ENCODE results near the gene DEFB119. TPM values are rescaled to one million over a fixed set of nuclear protein-coding genes. Genes with fewer than 3 reads are reported as not detected.
"Not testable (repeated sequence)": the region's sequence is repeated elsewhere in the genome, so short reads cannot be mapped to it uniquely, and the experiment has no call there.

DEFB119 gene
- total RNA-seq, 1 donor from 2014 or later = not detected

DNA sequence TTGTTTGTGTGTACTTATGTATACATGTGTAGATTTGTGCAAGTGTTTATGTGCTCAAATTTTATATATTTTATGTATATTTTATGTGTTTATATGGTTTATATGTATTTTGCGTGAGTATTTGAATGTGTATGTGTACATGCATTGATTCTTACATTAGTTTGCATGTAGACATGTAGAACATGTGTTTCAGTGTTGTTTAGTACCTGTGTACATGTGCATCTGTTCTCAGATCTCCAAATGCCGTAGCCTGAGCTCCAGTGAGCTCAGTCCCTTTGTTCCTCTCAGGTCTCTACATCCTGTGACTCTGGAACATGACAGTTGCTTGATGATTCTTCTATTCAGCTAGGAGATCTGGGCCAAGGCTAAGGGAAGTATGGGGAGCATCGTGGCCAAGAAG is 4.5 kb upstream of the DEFB119 start:
- no peak overlapping the region for H3K27ac Mint-ChIP-seq (ENCODE audit: unreplicated experiment)
- H3K4me3 Mint-ChIP-seq (ENCODE audit: unreplicated experiment) = no peak overlapping the region
- TF ChIP-seq CTCF (IDR thresholded peaks at IDR 0.05; ENCODE audit: unreplicated experiment) = no peak
- H3K27me3 Mint-ChIP-seq (ENCODE audit: unreplicated experiment) = peaks cover 10% of the 10 kb centered on the region
- peaks cover 8% of the 10 kb centered on the region for H3K36me3 Mint-ChIP-seq (ENCODE audit: low read depth, unreplicated experiment)
- H3K4me1 Mint-ChIP-seq (ENCODE audit: unreplicated experiment) = no peaks in the 10 kb centered on the region
- DNase-seq (ENCODE audit: low spot score) = no peak
- peaks cover 36% of the 10 kb centered on the region for H3K9me3 Mint-ChIP-seq (ENCODE audit: unreplicated experiment)

- no peak for DNase-seq (ENCODE audit: low spot score)
- no peak overlapping the region for H3K27ac Mint-ChIP-seq (ENCODE audit: unreplicated experiment)
- no peaks in the 10 kb centered on the region for H3K4me1 Mint-ChIP-seq (ENCODE audit: unreplicated experiment)
- peaks cover 22% of the 10 kb centered on the region for H3K36me3 Mint-ChIP-seq (ENCODE audit: low read depth, unreplicated experiment)
- peaks cover 15% of the 10 kb centered on the region for H3K27me3 Mint-ChIP-seq (ENCODE audit: unreplicated experiment)
- no peak overlapping the region for H3K4me3 Mint-ChIP-seq (ENCODE audit: unreplicated experiment)
- TF ChIP-seq CTCF (IDR thresholded peaks at IDR 0.05; ENCODE audit: unreplicated experiment) = no peak
- H3K9me3 Mint-ChIP-seq (ENCODE audit: unreplicated experiment) = peaks cover 56% of the 10 kb centered on the region
These were observed 2.4 kb upstream of the DEFB119 start for GRCh38 chr20:31392836-31393235.

DNA sequence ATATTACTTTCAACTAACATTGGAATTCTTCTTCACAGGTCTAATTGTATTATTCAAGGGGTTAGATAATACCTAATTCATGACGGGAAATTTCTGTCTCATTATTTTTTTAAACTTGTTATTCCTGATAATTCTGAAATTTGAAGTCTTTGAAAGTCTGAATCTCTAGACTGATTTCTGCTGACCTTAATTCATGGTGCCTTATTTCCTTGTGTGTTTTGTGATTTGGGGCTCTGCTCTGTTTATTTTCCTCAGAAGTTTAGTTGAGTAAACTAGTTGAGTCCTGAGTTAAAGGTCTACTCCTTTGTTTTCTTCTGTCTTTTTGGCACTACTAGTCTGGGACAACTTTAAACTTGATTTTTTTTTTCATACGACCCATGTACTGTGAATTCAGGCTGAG is 16.0 kb downstream of the DEFB119 start:
- Mint-ChIP-seq H3K9me3 (ENCODE audit: unreplicated experiment) (peaks cover 36% of the 10 kb centered on the region), H3K4me3 (ENCODE audit: unreplicated experiment) (no peak overlapping the region)

DNA sequence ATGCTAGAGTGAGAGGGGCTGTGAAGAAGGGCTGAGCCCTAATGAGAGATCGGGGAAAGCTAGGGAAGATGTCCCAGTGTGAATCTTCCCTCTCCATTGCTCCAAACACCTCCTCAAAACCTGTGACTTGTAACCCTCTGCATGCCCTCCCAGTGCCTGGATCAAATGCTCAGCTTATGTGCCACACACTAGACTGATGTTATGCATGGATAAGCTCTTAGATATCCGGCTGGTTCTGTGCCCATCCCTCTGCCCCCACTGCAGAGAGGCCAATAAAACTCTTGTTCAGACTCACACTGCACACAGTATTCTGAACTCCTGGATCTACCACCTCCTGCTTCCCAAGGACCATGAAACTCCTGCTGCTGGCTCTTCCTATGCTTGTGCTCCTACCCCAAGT is 22.1 kb downstream of the DEFB119 start, which contains the start of gene DEFB118:
DEFB118 (plus strand) TSS at position 301 of the 400 bp plus-strand sequence; CDS start at position 351, 50 bp downstream.
- TF ChIP-seq CTCF (IDR thresholded peaks at IDR 0.05; ENCODE audit: unreplicated experiment) = no peak
- Mint-ChIP-seq H3K4me1 (ENCODE audit: unreplicated experiment) (no peaks in the 10 kb centered on the region), H3K36me3 (ENCODE audit: low read depth, unreplicated experiment) (peaks cover 18% of the 10 kb centered on the region), H3K27me3 (ENCODE audit: unreplicated experiment) (no peaks in the 10 kb centered on the region), H3K4me3 (ENCODE audit: unreplicated experiment) (no peak within 1 kb of the TSS), H3K9me3 (ENCODE audit: unreplicated experiment) (peaks cover 41% of the 10 kb centered on the region), H3K27ac (ENCODE audit: unreplicated experiment) (peak within 1 kb of the TSS; percentile 31)
- no peak for DNase-seq (ENCODE audit: low spot score)

More for the DNA sequence above, 16.0 kb downstream of the DEFB119 start:
- Mint-ChIP-seq H3K27ac (ENCODE audit: unreplicated experiment) (no peak overlapping the region), H3K4me1 (ENCODE audit: unreplicated experiment) (no peaks in the 10 kb centered on the region), H3K36me3 (ENCODE audit: low read depth, unreplicated experiment) (peaks cover 9% of the 10 kb centered on the region), H3K27me3 (ENCODE audit: unreplicated experiment) (no peaks in the 10 kb centered on the region)
- no peak for TF ChIP-seq CTCF (IDR thresholded peaks at IDR 0.05; ENCODE audit: unreplicated experiment)
- DNase-seq (ENCODE audit: low spot score) = no peak

GRCh38 chr20:31364272-31364671 is 26.1 kb downstream of the DEFB119 start:
- DNase-seq (ENCODE audit: low spot score) = not testable (repeated sequence)
- H3K9me3 Mint-ChIP-seq (ENCODE audit: unreplicated experiment) = peaks cover 49% of the 10 kb centered on the region

More at GRCh38 chr20:31364272-31364671, 26.1 kb downstream of the DEFB119 start:
- H3K36me3 Mint-ChIP-seq (ENCODE audit: low read depth, unreplicated experiment) = peaks cover 13% of the 10 kb centered on the region
- H3K27ac Mint-ChIP-seq (ENCODE audit: unreplicated experiment); H3K4me1 Mint-ChIP-seq (ENCODE audit: unreplicated experiment); H3K4me3 Mint-ChIP-seq (ENCODE audit: unreplicated experiment); H3K27me3 Mint-ChIP-seq (ENCODE audit: unreplicated experiment): not testable (repeated sequence)
